B cell (primary cell): Measurements from ENCODE around the gene CKAP2L. TPM values are rescaled to one million over a fixed set of nuclear protein-coding genes. Genes with fewer than 3 reads are reported as not detected.

Experiments used
- ATAC-seq: fragments of 200-7000 bp; cut with Tn5 transposase; one replicate; pipeline ENCODE4 v1.10.0; 2021; ENCODE audit warnings: low read depth, mild to moderate bottlenecking, moderate number of reproducible peaks, moderate library complexity
- CTCF ChIA-PET: fragments of 350-600 bp; sonication (Branson Sonifier 250); formaldehyde crosslinking; loops from one replicate; lab custom pipeline; 2021; ENCODE audit warnings: antibody characterized with exemption, inconsistent platforms; lab: Charles Lee
- POLR2A ChIA-PET: fragments of 350-600 bp; sonication (Branson Sonifier 250); formaldehyde crosslinking; loops from one replicate; lab custom pipeline; 2021; ENCODE audit warnings: antibody characterized with exemption; lab: Charles Lee
- DNase-seq: peaks from one replicate; pipeline ENCODE4 v3.0.0; 2013
- H2AFZ ChIP-seq: 2 replicates; pipeline ENCODE4 v1.6.1; 2012; ENCODE audit warnings: mild to moderate bottlenecking, low read depth, low read length; ENCODE audit not compliant: insufficient read depth, poor library complexity, severe bottlenecking
- H3K27ac ChIP-seq, 2 donors: 1 replicate in 1 of 2; 2 replicates in 1 of 2; pipeline ENCODE4 v1.5.1; 2012 to 2013; ENCODE audit warnings: low read length in 2 of 2, mild to moderate bottlenecking in 2 of 2, moderate library complexity in 1 of 2
- H3K27me3 ChIP-seq, 4 experiments: fragments of 200-600 bp in 1 of 4; sonication (generic) in 1 of 4; replicated peaks in 1 of 4; 1 replicate in 2 of 4; 2 replicates in 2 of 4; pipeline versions ENCODE4 v1.6.1 to v1.7.0; 2013 to 2016; ENCODE audit warnings: low read length in 3 of 4, mild to moderate bottlenecking in 2 of 4, mixed read lengths in 1 of 4, moderate library complexity in 1 of 4; ENCODE audit not compliant: insufficient read depth in 4 of 4, control insufficient read depth in 3 of 4; ENCODE audit errors: control extremely low read depth in 1 of 4
- H3K36me3 ChIP-seq, 2 experiments: replicated peaks in 1 of 2; 1 replicate in 1 of 2; 2 replicates in 1 of 2; pipeline versions ENCODE4 v1.6.1 to v1.7.1; 2013; ENCODE audit warnings: low read length in 1 of 2; ENCODE audit not compliant: insufficient read depth in 2 of 2, control insufficient read depth in 1 of 2; ENCODE audit errors: control extremely low read depth in 1 of 2, extremely low read depth in 1 of 2
- H3K4me1 ChIP-seq, 2 donors: fragments of 200-600 bp in 1 of 2; sonication (generic) in 1 of 2; 1 replicate in 1 of 2; 2 replicates in 1 of 2; pipeline versions ENCODE4 v1.5.1 to v1.6.1; 2013 to 2017; ENCODE audit warnings: low read length in 2 of 2; ENCODE audit not compliant: control insufficient read depth in 2 of 2, insufficient read depth in 2 of 2
- H3K4me2 ChIP-seq: replicated peaks from 2 replicates; pipeline ENCODE3; 2012; ENCODE audit warnings: mild to moderate bottlenecking, low read depth, low read length; ENCODE audit not compliant: poor library complexity, severe bottlenecking
- H3K4me3 ChIP-seq, 5 experiments: fragments of 200-600 bp in 1 of 5; sonication (generic) in 1 of 5; 1 replicate in 3 of 5; 2 replicates in 2 of 5; pipeline versions ENCODE4 v1.5.1 to v1.7.0; 2011 to 2016; ENCODE audit warnings: low read length in 4 of 5, mild to moderate bottlenecking in 4 of 5, low read depth in 2 of 5, control low read depth in 1 of 5, moderate library complexity in 1 of 5; ENCODE audit not compliant: insufficient read depth in 1 of 5; ENCODE audit errors: control extremely low read depth in 1 of 5, extremely low read depth in 1 of 5
- H3K79me2 ChIP-seq: fragments of 200-600 bp; sonication (generic); one replicate; pipeline ENCODE4 v1.6.0; 2016; ENCODE audit warnings: low read length; ENCODE audit not compliant: control insufficient read depth, insufficient read depth
- H3K9ac ChIP-seq: fragments of 200-600 bp; sonication (generic); 2 replicates; pipeline ENCODE4 v1.6.1; 2017; ENCODE audit warnings: mild to moderate bottlenecking, low read length, moderate library complexity
- H3K9me3 ChIP-seq, 3 donors: one replicate each; pipeline versions ENCODE4 v1.6.1 to v1.7.1; 2013; ENCODE audit warnings: low read length in 2 of 3; ENCODE audit not compliant: control insufficient read depth in 2 of 3, insufficient read depth in 1 of 3; ENCODE audit errors: control extremely low read depth in 1 of 3
- H4K20me1 ChIP-seq: 2 replicates; pipeline ENCODE4 v1.6.0; 2012; ENCODE audit warnings: mild to moderate bottlenecking, low read length; ENCODE audit not compliant: insufficient read depth, control insufficient read depth, poor library complexity, severe bottlenecking
- H3K27ac Mint-ChIP-seq: one replicate; pipeline ENCODE4 v1.8.0; 2021; ENCODE audit warnings: mixed read lengths
- H3K27me3 Mint-ChIP-seq: one replicate; pipeline ENCODE4 v1.8.0; 2021; ENCODE audit warnings: mixed read lengths
- H3K4me1 Mint-ChIP-seq: one replicate; pipeline ENCODE4 v1.8.0; 2021; ENCODE audit warnings: mixed read lengths
- H3K4me3 Mint-ChIP-seq: one replicate; pipeline ENCODE4 v1.8.0; 2021; ENCODE audit warnings: mixed read lengths
- H3K9me3 Mint-ChIP-seq: one replicate; pipeline ENCODE4 v1.8.0; 2022; ENCODE audit warnings: mixed read lengths; ENCODE audit not compliant: insufficient read depth
- CTCF ChIP-seq: fragments of 200-600 bp; IDR thresholded peaks from one replicate; pipeline ENCODE4 v1.8.0; 2022; ENCODE audit warnings: antibody characterized with exemption, mild to moderate bottlenecking
- EZH2 ChIP-seq: IDR thresholded peaks from 2 replicates; pipeline ENCODE4 v1.6.1; 2012; ENCODE audit warnings: borderline replicate concordance, low read depth, mild to moderate bottlenecking, moderate library complexity, low read length; ENCODE audit not compliant: insufficient read depth, poor library complexity, severe bottlenecking
- WGBS: methylation state at CpG from one replicate; pipeline ENCODE4 v1.1.5; 2013; ENCODE audit warnings: missing lambda C conversion rate; ENCODE audit not compliant: insufficient coverage; 5-methylcytosine and 5-hydroxymethylcytosine counted together
- intact Hi-C: fragments of 100-400 bp; cut with micrococcal nuclease; formaldehyde crosslinking; loops from one replicate; pipeline ENCODE4 v1.10.0; 2022
- polyA plus RNA-seq: library from polyadenylated mRNA; depleted of rRNA; stranded (reverse); fragments of >200 nt; gene quantifications from 2 replicates; pipeline ENCODE4 v1.2.3, GENCODE V29; 2012
- total RNA-seq, 2 donors: library from RNA; stranded (reverse); fragments of 120-200 nt in 1 of 2; gene quantifications; 1 replicate in 1 of 2; 2 replicates in 1 of 2; pipeline versions ENCODE4 v1.2.3 to v1.2.4, GENCODE V29; 2013 to 2022

CKAP2L gene
- total and polyA plus RNA-seq, 2 donors (not counting 1 experiment from before 2014, with no cell fraction given), result 0.01 to 0.25 TPM

- Histone ChIP-seq H3K27ac (no peak overlapping the region), H3K9ac (no peak overlapping the region), H3K4me3 (no peak overlapping the region), H3K4me2 (no peak overlapping the region), H3K27me3 (no peaks in the 10 kb centered on the region), H3K9me3 (no peaks in the 10 kb centered on the region), H3K4me1 (peaks cover 2 to 5% of the 10 kb centered on the region in 2 donors), H3K79me2 (no peaks in the 10 kb centered on the region), H2AFZ (no peak overlapping the region), H3K36me3 (no peaks in the 10 kb centered on the region), H4K20me1 (no peaks in the 10 kb centered on the region)
- TF ChIP-seq EZH2 (no peak), CTCF (no peak)
- intact Hi-C loops, result no loop called here
- no peaks in the 10 kb centered on the region for H3K27me3 Mint-ChIP-seq
- POLR2A ChIA-PET, result no interaction called here
- H3K27ac Mint-ChIP-seq, result no peak overlapping the region
- H3K4me1 Mint-ChIP-seq, result peaks cover 16% of the 10 kb centered on the region
- CTCF ChIA-PET, result interaction anchor here (0.7 to 1.2 kb wide), 3 partner anchors 40 to 96 kb away, joined by 3 to 5 read pairs (median 4); no protein-coding TSS in a partner anchor
- DNase-seq, result no peak
- H3K4me3 Mint-ChIP-seq, result no peak overlapping the region
- ATAC-seq, result no peak
- no peaks in the 10 kb centered on the region for H3K9me3 Mint-ChIP-seq
- WGBS, result no CpG with 5 or more reads among the region's 1 CpG
These were observed 24.8 kb upstream of the CKAP2L start for GRCh38 chr2:112789186-112789585.

GRCh38 chr2:112788653-112789052 lies 24.2 kb upstream of the CKAP2L start:
- no peak for ATAC-seq
- H3K9me3 Mint-ChIP-seq, result no peaks in the 10 kb centered on the region
- POLR2A ChIA-PET, result no interaction called here
- Histone ChIP-seq H3K4me1 (peaks cover 2 to 5% of the 10 kb centered on the region in 2 donors), H4K20me1 (no peaks in the 10 kb centered on the region), H3K36me3 (no peaks in the 10 kb centered on the region), H3K4me2 (no peak overlapping the region), H3K79me2 (no peaks in the 10 kb centered on the region), H3K9ac (no peak overlapping the region), H3K27me3 (no peaks in the 10 kb centered on the region), H3K27ac (no peak overlapping the region), H3K4me3 (no peak overlapping the region), H2AFZ (no peak overlapping the region), H3K9me3 (no peaks in the 10 kb centered on the region)
- TF ChIP-seq CTCF (no peak), EZH2 (no peak)
- no peak overlapping the region for H3K4me3 Mint-ChIP-seq
- CTCF ChIA-PET, result interaction anchor here (0.7 to 1.2 kb wide), 3 partner anchors 39 to 96 kb away, joined by 3 to 5 read pairs (median 4); no protein-coding TSS in a partner anchor
- WGBS, result 100% methylated on average over 2 of the region's 3 CpGs
- intact Hi-C loops, result no loop called here
- H3K4me1 Mint-ChIP-seq, result peaks cover 17% of the 10 kb centered on the region
- H3K27ac Mint-ChIP-seq, result no peak overlapping the region
- no peaks in the 10 kb centered on the region for H3K27me3 Mint-ChIP-seq
- DNase-seq, result no peak
